Skin of body (tissue), 2 donors: ENCODE results near the gene ACOT9. TPM values are rescaled to one million over a fixed set of nuclear protein-coding genes. Genes with fewer than 3 reads are reported as not detected.
"Not testable (repeated sequence)": the region's sequence is repeated elsewhere in the genome, so short reads cannot be mapped to it uniquely, and the experiment has no call there.

Source experiments
- DNase-seq: peaks from one replicate; lab custom pipeline; 2025; lab: John Stamatoyannopoulos, UW
- total RNA-seq: library from RNA; depleted of rRNA; stranded (reverse); fragments of >200 nt; gene quantifications from one replicate; pipeline ENCODE4 v1.2.3, GENCODE V29; 2014

The ACOT9 gene
- total RNA-seq, 1 donor from 2014 or later, result 28.3 TPM

GRCh38 chrX:23765868-23766267, 22.8 kb upstream of the ACOT9 start:
- no peak for DNase-seq

GRCh38 chrX:23765449-23765848, 22.4 kb upstream of the ACOT9 start:
- no peak for DNase-seq

GRCh38 chrX:23764188-23764984, 21.3 kb upstream of the ACOT9 start:
- no peak for DNase-seq

GRCh38 chrX:23759821-23760220, 16.7 kb upstream of the ACOT9 start:
- no peak for DNase-seq

- DNase-seq, result no peak
Observed at GRCh38 chrX:23756165-23756564, 13.1 kb upstream of the ACOT9 start.

GRCh38 chrX:23754664-23755063, 11.6 kb upstream of the ACOT9 start:
- no peak for DNase-seq

- DNase-seq, result peak; percentile 65
Observed at GRCh38 chrX:23752740-23753415, 9.8 kb upstream of the ACOT9 start.

GRCh38 chrX:23749576-23749975, 6.5 kb upstream of the ACOT9 start:
- DNase-seq, result no peak

- DNase-seq, result no peak
Observed at GRCh38 chrX:23749129-23749528, 6.1 kb upstream of the ACOT9 start.

- DNase-seq, result no peak
Observed at GRCh38 chrX:23745786-23746185, 2.7 kb upstream of the ACOT9 start.

- not testable (repeated sequence) for DNase-seq
Observed at GRCh38 chrX:23743623-23743971, 521 bp upstream of the ACOT9 start.

GRCh38 chrX:23742174-23742696, 841 bp downstream of the ACOT9 start:
- DNase-seq, result peak; percentile 40

GRCh38 chrX:23737413-23737812, 5.7 kb downstream of the ACOT9 start:
- no peak for DNase-seq

- no peak for DNase-seq
Observed at GRCh38 chrX:23736030-23736429, 7.0 kb downstream of the ACOT9 start.

- no peak for DNase-seq
Observed at GRCh38 chrX:23732704-23733103, 10.4 kb downstream of the ACOT9 start.

- DNase-seq, result no peak
Observed at GRCh38 chrX:23731951-23732350, 11.1 kb downstream of the ACOT9 start.

GRCh38 chrX:23729214-23729613, 13.9 kb downstream of the ACOT9 start:
- DNase-seq, result no peak

- DNase-seq, result no peak
Observed at GRCh38 chrX:23727206-23727605, 15.9 kb downstream of the ACOT9 start.

- DNase-seq, result no peak
Observed at GRCh38 chrX:23726191-23726590, 16.9 kb downstream of the ACOT9 start.

- no peak for DNase-seq
Observed at GRCh38 chrX:23720117-23720677, 22.9 kb downstream of the ACOT9 start.

GRCh38 chrX:23705235-23705634, 37.8 kb downstream of the ACOT9 start:
- DNase-seq, result no peak

- DNase-seq, result no peak
Observed at GRCh38 chrX:23704673-23705206, 38.3 kb downstream of the ACOT9 start.
